Amniotic stem cell (primary cell): ENCODE data around the gene R3HCC1L.
"Not testable (repeated sequence)": the region's sequence is repeated elsewhere in the genome, so short reads cannot be mapped to it uniquely, and the experiment has no call there.

ENCODE experiments used
- DNase-seq: peaks from one replicate; lab custom pipeline; 2025; lab: John Stamatoyannopoulos, UW

The R3HCC1L gene

DNA sequence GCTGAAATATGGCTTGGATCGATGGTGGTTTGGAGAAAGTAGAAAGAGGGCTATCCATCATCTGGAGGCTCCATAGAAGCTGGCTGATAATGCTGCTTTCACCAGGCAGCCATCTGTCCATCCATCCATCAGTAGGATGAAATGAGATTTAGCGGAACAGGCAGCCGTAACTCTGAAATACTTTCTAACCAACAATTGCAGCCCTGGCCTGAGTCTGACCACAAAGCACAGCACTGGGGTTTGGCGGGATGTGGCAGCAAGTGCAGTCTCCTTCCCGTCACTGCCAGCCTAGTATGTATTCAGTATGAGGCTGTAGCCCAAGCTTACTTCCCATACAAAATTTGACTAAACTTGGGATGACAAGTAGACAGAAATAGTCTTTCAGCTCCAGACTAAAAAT, 38.0 kb downstream of the R3HCC1L start:
- no peak for DNase-seq

DNA sequence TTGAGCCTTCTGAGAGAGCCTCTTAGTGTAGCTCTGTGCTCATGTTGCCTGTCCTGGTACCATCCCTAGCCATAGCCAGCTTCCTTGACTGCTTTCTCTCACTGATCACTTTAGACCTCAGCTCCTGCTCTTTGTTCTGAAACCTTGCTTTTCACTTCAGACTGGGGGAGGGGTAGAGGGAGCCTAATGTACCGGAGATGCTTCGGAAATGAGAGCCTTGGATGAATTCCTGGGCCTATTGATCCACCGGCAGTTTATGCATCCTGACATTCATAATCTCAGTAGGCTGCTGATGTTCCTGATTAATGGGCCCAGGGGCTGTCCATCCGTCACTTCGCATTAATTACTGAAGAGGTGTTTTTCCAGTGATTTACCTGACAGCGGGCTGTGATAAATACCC, 38.8 kb downstream of the R3HCC1L start:
- DNase-seq: no peak

DNA sequence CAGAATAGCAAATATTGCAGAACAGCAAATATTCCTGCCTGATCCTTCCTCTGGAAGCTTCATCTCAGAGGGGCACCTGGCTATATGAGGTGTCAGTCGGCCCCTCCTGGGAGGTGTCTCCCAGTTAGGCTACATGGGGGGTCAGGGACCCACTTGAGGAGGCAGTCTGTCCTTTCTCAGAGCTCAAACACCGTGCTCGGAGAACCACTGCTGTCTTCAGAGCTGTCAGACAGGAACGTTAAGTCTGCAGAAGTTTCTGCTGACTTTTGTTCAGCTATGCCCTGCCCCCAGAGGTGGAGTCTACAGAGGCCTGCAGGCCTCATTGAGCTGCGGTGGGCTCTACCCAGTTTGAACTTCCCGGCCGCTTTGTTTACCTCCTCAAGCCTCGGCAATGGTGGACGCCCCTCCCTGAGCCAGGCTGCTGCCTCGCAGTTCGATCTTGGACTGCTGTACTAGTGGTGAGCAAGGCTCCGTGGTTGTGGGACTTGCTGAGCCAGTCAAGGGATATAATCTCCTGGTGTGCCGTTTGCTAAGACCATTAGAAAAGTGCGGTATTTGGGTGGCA, 48.0 kb downstream of the R3HCC1L start:
- not testable (repeated sequence) for DNase-seq

DNA sequence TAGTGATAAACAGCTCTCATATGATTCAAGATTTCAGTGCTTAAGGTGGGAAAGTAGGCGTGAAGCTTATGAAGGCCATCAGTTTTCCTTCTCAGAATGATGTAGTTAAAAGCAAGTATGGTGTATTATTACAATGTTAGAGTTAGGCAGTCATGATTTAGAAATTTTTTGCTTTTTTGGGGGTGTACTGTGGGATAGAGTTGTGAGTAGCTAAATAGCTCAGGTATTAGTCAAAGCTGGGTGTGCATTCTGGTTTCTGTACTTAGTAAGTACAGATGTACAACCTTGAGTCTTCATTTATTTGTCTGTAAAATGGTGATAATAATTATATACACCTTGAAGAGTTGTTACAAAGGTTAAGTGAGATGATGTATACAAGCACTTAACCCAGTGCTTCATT, 52.2 kb downstream of the R3HCC1L start:
- no peak for DNase-seq

DNA sequence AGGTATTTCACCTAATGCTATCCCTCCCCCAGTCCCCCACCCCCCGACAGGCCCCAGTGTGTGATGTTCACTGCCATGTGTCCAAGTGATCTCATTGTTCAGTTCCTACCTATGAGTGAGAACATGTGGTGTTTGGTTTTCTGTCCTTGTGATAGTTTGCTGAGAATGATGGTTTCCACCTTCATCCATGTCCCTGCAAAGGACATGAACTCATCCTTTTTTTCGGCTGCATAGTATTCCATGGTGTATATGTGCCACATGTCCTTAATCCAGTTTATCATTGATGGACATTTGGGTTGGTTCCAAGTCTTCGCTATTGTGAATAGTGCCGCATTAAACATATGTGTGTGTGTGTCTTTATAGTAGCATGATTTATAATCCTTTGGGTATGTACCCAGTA, 56.3 kb downstream of the R3HCC1L start:
- not testable (repeated sequence) for DNase-seq

DNA sequence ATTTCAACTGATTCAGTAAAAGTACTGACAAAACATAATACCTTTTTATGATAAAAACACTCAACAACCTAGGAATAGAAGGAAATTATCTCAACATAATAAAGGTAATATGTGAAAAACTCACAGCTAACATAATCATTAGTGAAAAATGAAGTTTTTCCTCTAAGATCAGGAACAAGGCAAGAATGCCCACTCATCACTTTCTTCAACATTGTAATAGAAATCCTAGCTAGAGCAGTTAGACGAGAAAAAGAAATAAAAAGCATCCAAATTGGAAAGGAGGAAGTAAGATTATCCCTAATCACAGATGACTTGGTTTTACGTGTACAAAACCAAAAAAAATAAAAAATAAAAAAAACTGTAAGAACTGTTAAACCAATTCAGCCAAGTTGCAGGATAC, 58.6 kb downstream of the R3HCC1L start:
- no peak for DNase-seq

DNA sequence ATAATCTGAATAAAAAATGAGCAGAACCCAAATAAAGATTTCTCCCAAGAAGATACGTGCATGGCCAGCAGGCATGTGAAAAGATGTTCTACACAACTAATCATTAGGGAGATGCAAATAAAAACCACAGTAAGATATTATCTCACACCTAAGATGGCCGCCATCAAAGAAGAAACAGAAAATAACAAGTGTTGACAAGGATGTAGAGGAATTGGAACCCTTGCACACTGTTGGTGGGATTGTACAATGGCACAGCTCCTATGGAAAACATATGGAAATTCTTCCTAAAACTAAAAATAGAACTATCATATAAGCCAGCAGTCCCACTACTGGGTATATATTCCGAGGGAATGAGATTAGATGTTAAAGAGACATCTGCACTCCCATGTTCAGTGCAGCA, 60.2 kb downstream of the R3HCC1L start:
- no peak for DNase-seq

DNA sequence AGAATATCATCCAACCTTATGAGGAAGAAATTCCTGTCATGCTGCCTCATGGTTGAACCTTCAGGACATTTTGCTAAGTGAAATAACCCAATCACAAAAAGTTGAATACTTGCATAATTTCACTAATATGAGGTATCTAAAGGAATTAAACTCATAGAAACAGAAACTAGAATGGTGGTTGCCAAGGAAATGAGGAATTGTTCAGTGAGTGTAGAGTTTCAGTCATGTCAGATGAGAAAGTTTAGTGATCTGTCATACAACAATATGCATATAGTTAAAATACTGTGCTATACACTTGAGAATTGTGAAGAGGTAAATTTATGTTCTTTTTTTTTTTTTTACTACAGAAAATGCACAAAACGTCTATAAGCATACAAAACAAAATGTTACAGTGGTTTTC, 60.7 kb downstream of the R3HCC1L start:
- no peak for DNase-seq

DNA sequence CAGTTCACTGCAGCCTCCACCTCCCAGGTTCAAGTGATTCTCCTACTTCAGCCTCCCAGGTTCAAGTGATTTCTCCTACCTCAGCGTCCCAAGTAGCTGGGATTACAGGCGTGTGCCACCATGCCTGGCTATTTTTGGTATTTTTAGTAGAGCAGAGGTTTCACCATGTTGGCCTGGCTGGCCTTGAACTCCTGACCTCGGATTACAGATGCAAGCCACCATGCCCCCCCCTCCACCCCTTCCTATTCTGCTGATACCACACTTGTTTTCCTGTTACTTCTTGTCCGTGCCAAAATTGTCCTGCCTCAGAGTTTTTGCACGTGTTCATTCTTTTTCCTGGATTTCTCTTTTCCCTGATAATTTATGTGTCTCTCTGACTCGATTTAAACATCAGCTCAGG, 62.5 kb downstream of the R3HCC1L start:
- DNase-seq: no peak

DNA sequence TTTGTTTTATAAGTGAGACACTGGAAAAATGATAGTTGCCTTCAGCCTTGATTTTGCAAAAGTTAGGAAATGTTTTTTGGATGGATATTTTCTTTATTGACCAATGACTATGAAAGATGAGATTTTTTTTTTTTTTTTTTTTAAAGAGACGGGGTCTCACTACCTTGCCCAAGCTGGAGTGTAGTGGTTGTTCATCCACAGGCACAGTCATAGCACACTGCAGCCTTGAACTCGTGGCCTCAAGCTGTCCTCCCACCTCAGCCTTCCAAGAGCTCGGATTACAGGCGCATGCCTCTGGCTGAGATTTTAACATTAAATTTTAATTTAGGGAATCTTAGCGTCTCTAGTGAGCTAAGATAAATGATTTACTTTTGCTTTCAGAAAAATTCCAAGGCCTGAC, 67.3 kb downstream of the R3HCC1L start:
- no peak for DNase-seq

DNA sequence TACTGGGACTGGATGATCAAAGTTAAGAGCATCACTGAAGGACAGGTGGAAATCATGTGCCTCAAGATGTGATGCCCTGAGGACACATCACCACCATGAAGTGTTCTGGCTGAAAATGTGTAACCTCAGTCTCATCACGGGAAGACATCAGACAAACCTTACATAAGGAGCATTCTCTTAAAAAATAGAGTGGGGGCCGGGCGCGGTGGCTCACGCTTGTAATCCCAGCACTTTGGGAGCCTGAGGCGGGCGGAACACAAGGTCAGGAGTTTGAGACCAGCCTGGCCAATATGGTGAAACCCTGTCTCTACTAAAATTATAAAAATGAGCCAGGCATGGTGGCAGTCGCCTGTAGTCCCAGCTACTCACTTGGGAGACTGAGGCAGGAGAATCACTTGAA, 67.9 kb downstream of the R3HCC1L start:
- no peak for DNase-seq

DNA sequence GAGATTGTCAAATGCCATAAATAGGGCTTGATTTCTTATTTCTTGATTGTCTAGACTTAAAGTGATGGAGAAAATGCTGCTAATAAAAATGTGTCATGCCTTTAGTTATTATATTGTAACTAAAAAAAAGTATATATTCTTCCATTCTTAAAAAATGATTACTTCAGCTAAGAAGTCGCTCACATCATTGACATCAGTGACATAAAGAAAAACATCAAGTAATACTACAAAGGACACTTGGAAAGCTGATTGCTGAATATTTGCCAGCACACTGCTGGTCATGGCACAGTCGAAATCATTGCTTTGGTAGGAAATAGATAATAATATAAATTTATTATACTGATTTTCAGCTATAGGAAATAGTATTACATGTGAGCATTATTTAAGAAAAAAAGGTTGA, 70.9 kb downstream of the R3HCC1L start:
- DNase-seq: no peak

DNA sequence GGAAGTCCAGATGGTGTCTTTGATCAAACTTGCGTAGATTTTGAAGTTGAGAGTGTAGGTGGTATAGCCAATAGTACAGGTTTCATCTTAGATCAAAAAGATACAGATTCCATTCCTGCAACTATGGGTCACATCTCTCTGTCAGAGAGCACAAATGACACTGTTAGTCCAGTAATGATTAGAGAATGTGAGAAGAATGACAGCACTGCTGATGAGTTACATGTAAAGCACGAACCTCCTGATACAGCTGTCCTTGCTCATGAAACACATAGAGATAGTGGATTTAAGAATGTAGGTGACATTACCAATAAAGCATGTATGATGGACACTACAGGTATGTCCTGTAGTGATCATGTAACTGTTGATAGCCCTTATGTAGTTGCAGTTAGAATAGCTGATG, 74.5 kb downstream of the R3HCC1L start:
- DNase-seq: no peak

DNA sequence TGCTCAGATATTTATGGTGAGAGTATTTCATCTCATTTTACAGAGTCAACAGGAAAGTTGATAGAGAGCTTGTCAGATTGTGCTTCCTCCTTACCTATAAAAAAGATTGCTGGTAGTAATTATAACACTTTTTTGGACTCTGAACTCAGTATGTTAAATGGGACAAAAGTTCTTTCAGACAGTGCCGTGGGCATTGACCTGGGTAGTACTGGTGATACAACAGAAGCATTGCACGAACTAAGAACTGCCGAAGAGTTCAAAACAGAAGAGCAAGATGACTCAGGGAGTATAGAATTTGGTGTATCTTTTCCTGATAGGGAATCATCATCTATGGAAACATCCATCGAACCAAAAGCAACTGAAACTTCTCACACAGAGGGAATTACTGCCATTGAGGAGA, 75.0 kb downstream of the R3HCC1L start:
- DNase-seq: no peak

DNA sequence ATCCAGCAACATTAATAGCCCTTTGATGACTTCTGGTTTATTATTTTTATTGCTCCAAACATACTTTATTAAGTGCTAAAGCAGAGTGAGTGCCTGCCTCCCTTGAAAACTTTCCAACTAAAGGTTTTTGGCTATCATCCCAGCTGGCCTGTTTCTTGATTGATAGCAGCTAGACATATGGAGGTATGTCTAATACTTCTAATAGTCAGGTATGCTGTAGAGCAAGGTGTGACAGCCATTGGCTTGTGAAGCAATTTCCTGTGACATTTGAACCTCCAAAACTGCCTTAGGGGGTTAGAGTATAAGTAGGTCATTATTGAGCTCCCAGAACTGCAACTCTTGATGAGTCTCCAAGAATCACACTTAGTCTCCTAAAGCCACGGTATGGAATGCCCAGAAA, 77.7 kb downstream of the R3HCC1L start:
- no peak for DNase-seq

DNA sequence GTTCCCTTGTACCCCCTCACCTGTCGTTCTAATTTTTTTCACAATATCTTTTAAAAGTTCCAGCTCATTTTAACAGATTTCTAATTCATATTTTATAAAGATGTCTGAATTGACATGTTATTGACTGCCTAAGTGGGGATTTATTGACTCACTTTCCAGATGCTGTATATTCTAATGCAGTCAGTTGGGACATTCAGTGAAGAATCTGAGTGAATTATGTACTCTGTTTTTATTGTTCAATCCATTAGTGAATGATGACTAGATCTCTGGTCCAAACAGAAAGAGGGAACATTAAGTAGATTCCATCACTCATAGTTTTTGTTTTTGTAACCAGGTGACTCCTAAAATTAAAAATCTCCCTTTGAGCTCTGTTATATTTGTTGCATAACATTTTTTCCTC, 79.3 kb downstream of the R3HCC1L start:
- no peak for DNase-seq

DNA sequence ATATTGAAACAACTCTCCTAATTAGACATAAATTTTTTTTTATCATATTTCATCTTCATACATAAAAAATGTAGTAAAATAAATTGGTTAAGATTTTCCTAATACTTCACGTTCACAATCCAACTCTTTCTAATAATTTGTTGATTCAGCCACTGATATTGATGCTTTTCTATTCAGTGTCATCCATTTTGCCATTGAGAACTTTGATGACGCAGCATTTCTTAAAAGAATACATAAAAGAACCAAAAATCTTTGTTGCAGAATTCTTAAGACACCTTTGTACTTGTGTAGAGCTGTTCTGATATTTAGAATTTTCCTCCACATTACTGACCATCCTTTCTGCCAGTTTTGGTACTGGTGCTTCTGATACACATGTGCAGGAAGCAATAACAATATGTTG, 80.9 kb downstream of the R3HCC1L start:
- no peak for DNase-seq

DNA sequence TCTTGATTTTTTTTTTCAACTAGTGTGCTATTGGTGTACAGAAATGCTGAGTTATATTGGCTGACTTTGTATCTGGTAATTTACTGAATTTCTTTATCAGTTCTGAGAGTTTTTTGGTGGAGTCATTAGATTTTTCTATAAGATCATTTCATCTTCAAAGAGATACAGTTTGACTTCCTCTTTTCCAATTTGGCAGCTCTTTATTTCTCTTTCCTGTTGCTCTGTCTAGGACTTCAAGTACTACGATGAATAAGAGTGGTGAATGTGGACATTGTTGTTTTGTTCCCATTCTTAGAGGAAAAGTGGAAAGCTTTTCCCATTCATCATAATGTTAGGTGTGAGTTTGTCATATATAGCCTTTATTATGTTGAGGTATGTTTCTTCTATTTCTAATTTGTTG, 83.3 kb downstream of the R3HCC1L start:
- no peak for DNase-seq

DNA sequence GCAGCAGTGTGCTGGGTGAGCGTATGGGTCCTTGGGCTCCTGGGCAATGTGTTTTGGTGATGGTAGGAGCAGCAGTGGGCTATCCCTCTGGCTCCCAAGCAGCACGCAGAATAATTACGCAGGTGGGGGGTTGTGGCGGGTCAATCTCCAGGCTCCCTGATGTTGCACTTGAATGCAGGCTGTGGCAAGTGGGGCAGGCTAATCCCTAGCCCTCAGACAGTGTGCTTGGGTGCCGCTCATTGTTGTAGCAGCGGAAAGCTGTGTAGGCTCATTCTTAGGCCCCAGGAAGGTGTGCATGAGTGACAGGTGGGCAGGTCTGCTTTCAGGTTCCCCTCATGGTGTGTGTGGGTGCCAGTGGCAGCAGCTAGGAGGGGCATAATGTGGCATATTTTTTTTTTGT, 89.4 kb downstream of the R3HCC1L start:
- DNase-seq: no peak

DNA sequence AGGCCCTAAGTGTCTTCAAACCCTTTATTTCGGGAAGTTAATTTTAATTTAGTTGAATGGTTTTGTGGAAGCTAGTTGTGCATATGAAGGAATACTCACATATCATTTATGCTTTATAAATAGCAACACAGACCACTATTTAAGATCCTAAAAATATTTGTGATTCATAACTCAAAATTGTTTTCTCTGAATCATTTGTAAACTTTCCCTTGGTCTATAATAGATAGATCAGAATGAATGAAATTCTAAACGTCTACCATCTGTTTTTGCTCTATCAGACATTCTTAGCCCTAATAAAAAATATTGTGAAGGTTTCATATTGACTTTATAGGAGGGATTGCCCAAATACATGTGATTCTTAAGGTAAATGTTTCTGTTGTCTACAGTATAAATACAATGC, 90.1 kb downstream of the R3HCC1L start:
- no peak for DNase-seq

DNA sequence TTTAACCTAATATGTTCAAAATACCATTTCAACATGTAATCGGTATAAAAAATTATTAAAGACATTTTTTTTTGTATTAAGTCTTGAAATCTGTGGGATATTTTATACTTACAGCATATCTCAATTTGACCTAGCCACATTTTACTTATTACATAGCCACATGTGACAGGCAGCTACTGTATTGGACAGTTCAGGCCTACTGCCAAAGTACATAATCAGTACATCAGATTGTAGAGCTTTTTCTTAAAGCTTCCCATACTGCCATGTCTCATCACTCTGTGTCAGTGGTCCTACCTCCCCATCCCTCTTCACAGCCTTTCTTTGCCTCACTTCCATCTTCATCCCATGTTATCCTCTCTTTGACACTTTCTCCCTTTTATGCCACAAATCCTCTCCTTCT, 90.5 kb downstream of the R3HCC1L start:
- DNase-seq: no peak

DNA sequence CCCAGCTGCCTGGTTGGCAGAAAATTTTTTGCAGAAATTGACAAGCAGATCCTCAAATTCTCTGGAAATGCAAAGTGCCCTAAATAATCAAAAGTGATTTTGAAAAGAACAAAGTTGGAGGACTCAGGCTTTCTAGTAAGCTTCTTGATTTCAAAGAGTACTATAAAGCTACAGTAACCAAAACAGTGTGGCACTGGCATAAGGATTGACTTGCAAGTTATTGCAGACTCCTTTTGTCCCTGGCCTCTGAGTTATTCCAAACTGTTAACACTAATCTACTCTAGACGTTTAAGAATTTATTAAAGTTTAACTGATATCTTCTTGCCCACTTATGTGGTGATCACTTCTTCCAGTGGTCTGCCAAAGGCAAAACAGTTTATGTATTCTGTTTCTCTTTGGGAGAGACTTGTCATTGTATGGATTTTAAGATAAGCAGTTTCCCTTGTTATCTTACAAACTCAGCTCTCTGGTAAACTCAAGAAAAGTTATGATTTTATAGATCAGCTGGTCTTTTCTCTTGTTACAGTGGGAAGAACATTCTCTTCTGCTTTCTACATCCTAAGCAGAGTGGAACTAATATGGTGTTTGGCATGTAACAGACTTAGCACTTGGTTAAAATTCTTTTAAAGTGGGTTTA, 92.2 kb downstream of the R3HCC1L start:
- no peak for DNase-seq

DNA sequence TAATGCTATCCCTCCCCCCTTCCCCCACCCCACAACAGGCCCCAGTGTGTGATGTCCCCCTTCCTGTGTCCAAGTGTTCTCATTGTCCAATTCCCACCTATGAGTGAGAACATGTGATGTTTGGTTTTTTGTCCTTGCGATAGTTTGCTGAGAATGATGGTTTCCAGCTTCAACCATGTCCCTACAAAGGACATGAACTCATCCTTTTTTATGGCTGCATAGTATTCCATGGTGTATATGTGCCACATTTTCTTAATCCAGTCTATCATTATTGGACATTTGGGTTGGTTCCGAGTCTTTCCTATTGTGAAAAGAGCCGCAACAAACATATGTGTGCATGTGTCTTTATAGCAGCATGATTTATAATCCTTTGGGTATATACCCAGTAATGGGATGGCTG, 93.3 kb downstream of the R3HCC1L start:
- not testable (repeated sequence) for DNase-seq

DNA sequence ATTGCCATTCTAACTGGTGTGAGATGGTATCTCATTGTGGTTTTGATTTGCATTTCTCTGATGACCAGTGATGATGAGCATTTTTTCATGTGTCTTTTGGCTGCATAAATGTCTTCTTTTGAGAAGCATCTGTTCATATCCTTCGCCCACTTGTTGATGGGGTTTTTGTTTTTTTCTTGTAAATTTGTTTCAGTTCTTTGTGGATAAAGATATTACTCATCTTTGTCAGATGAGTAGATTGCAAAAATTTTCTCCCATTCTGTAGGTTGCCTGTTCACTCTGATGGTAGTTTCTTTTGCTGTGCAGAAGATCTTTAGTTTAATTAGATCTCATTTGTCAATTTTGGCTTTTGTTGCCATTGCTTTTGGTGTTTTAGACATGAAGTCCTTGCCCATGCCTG, 93.8 kb downstream of the R3HCC1L start:
- DNase-seq: not testable (repeated sequence)
